H9 (cell line): ENCODE results near the gene TCEA3. TPM values are rescaled to one million over a fixed set of nuclear protein-coding genes. Genes with fewer than 3 reads are reported as not detected.

Source experiments
- DNase-seq: peaks from one replicate; pipeline ENCODE4 v3.0.0-alpha.2; 2017
- H2AFZ ChIP-seq: one replicate; pipeline ENCODE4 v1.6.1; 2013; ENCODE audit warnings: mild to moderate bottlenecking, low read length, control low read depth, moderate library complexity
- H2AK5ac ChIP-seq: 2 replicates; pipeline ENCODE4 v1.6.1; 2013; ENCODE audit warnings: low read length, control low read depth, mixed read lengths; ENCODE audit not compliant: insufficient read length
- H2BK120ac ChIP-seq: one replicate; pipeline ENCODE4 v1.6.1; 2013; ENCODE audit warnings: low read depth, mild to moderate bottlenecking, low read length, control low read depth, inconsistent platforms; ENCODE audit not compliant: poor library complexity, severe bottlenecking
- H2BK12ac ChIP-seq: 2 replicates; pipeline ENCODE4 v1.6.1; 2013; ENCODE audit warnings: low read length, control low read depth, mixed read lengths, low read depth; ENCODE audit not compliant: insufficient read length
- H2BK15ac ChIP-seq: 2 replicates; pipeline ENCODE4 v1.6.1; 2013; ENCODE audit warnings: low read depth, low read length, control low read depth
- H2BK20ac ChIP-seq: one replicate; pipeline ENCODE4 v1.6.1; 2013; ENCODE audit warnings: low read depth, mild to moderate bottlenecking, low read length, control low read depth, inconsistent platforms; ENCODE audit not compliant: poor library complexity, severe bottlenecking
- H2BK5ac ChIP-seq: 2 replicates; pipeline ENCODE4 v1.6.1; 2013; ENCODE audit warnings: low read length, control low read depth, mixed read lengths; ENCODE audit not compliant: insufficient read length
- H3K14ac ChIP-seq: 2 replicates; pipeline ENCODE4 v1.6.1; 2013; ENCODE audit warnings: low read length, control low read depth; ENCODE audit not compliant: insufficient read depth
- H3K18ac ChIP-seq: 2 replicates; pipeline ENCODE4 v1.6.1; 2013; ENCODE audit warnings: low read depth, mild to moderate bottlenecking, mixed read lengths, low read length, control low read depth; ENCODE audit not compliant: insufficient read length
- H3K23ac ChIP-seq: 2 replicates; pipeline ENCODE4 v1.6.1; 2013; ENCODE audit warnings: low read length, control low read depth, mixed read lengths, low read depth; ENCODE audit not compliant: insufficient read length
- H3K23me2 ChIP-seq: 2 replicates; pipeline ENCODE4 v1.6.1; 2013; ENCODE audit warnings: low read depth, mild to moderate bottlenecking, mixed read lengths, low read length, control low read depth; ENCODE audit not compliant: insufficient read length, poor library complexity, severe bottlenecking
- H3K27ac ChIP-seq: 2 replicates; pipeline ENCODE4 v1.5.1; 2013; ENCODE audit warnings: low read length, control low read depth, mixed read lengths, low read depth; ENCODE audit not compliant: insufficient read length
- H3K27me3 ChIP-seq: 2 replicates; pipeline ENCODE4 v1.6.1; 2013; ENCODE audit warnings: low read length, control low read depth, inconsistent platforms; ENCODE audit not compliant: insufficient read depth
- H3K4ac ChIP-seq: 2 replicates; pipeline ENCODE4 v1.6.1; 2013; ENCODE audit warnings: low read depth, mild to moderate bottlenecking, control low read depth, inconsistent platforms, low read length, moderate library complexity
- H3K4me1 ChIP-seq: 2 replicates; pipeline ENCODE4 v1.6.1; 2013; ENCODE audit warnings: low read length, control low read depth, inconsistent platforms; ENCODE audit not compliant: insufficient read depth
- H3K4me2 ChIP-seq: 2 replicates; pipeline ENCODE4 v1.6.1; 2013; ENCODE audit warnings: low read length, control low read depth, mixed read lengths; ENCODE audit not compliant: insufficient read length, insufficient read depth
- H3K56ac ChIP-seq: 2 replicates; pipeline ENCODE4 v1.6.1; 2013; ENCODE audit warnings: low read depth, mild to moderate bottlenecking, mixed read lengths, low read length, control low read depth; ENCODE audit not compliant: insufficient read length
- H3K79me1 ChIP-seq: 2 replicates; pipeline ENCODE4 v1.6.1; 2013; ENCODE audit warnings: low read depth, mild to moderate bottlenecking, moderate library complexity, low read length, control low read depth, inconsistent platforms; ENCODE audit not compliant: insufficient read depth, poor library complexity, severe bottlenecking
- H3K79me2 ChIP-seq: 2 replicates; pipeline ENCODE4 v1.6.1; 2013; ENCODE audit warnings: low read length, control low read depth, inconsistent platforms; ENCODE audit not compliant: insufficient read depth
- H3K9ac ChIP-seq: 2 replicates; pipeline ENCODE4 v1.6.1; 2013; ENCODE audit warnings: low read length, control low read depth, mixed read lengths; ENCODE audit not compliant: insufficient read length; ENCODE audit errors: extremely low read depth
- H3K9me3 ChIP-seq: one replicate; pipeline ENCODE4 v1.6.1; 2013; ENCODE audit warnings: low read depth, low read length, inconsistent platforms; ENCODE audit not compliant: control insufficient read depth
- H3T11ph ChIP-seq: one replicate; pipeline ENCODE4 v1.6.1; 2013; ENCODE audit warnings: mild to moderate bottlenecking, low read length, control low read depth, inconsistent platforms
- H4K20me1 ChIP-seq: one replicate; pipeline ENCODE4 v1.6.1; 2013; ENCODE audit not compliant: control insufficient read depth, insufficient read length, insufficient read depth
- H4K5ac ChIP-seq: 2 replicates; pipeline ENCODE4 v1.6.1; 2013; ENCODE audit warnings: low read depth, mild to moderate bottlenecking, mixed read lengths, low read length, control low read depth; ENCODE audit not compliant: insufficient read length
- H4K8ac ChIP-seq: replicated peaks from 2 replicates; pipeline ENCODE4 v1.6.1; 2013; ENCODE audit warnings: low read length, control low read depth, mixed read lengths, low read depth; ENCODE audit not compliant: insufficient read length
- H4K91ac ChIP-seq: 2 replicates; pipeline ENCODE4 v1.6.1; 2013; ENCODE audit warnings: low read depth, mild to moderate bottlenecking, moderate library complexity, mixed read lengths, low read length, control low read depth; ENCODE audit not compliant: insufficient read length
- H3K27ac Mint-ChIP-seq, 3 experiments: 2 replicates in 2 of 3; 3 replicates in 1 of 3; pipeline ENCODE4 v1.8.0; 2020 to 2021; ENCODE audit warnings: mixed read lengths in 3 of 3, mild to moderate bottlenecking in 1 of 3, moderate library complexity in 1 of 3
- H3K27me3 Mint-ChIP-seq: 2 replicates; pipeline ENCODE4 v1.8.0; 2021; ENCODE audit warnings: low read depth, mild to moderate bottlenecking, moderate library complexity, mixed read lengths
- H3K36me3 Mint-ChIP-seq, 3 experiments: 2 replicates in 2 of 3; 3 replicates in 1 of 3; pipeline ENCODE4 v1.8.0; 2020 to 2021; ENCODE audit warnings: low read depth in 3 of 3, mixed read lengths in 3 of 3; ENCODE audit not compliant: insufficient read depth in 1 of 3
- H3K4me1 Mint-ChIP-seq, 2 experiments: 2 replicates each; pipeline ENCODE4 v1.8.0; 2020; ENCODE audit warnings: mixed read lengths in 2 of 2
- H3K4me3 Mint-ChIP-seq, 2 experiments: 2 replicates in 1 of 2; 3 replicates in 1 of 2; pipeline ENCODE4 v1.8.0; 2020 to 2021; ENCODE audit warnings: mild to moderate bottlenecking in 2 of 2, mixed read lengths in 2 of 2, moderate library complexity in 1 of 2
- H3K9me3 Mint-ChIP-seq, 2 experiments: 2 replicates in 1 of 2; 3 replicates in 1 of 2; pipeline ENCODE4 v1.8.0; 2020; ENCODE audit warnings: mild to moderate bottlenecking in 2 of 2, mixed read lengths in 2 of 2, moderate library complexity in 1 of 2
- WGBS: extraction: QIAGEN DNeasy Blood & Tissue Kit; methylation state at CpG from one replicate; pipeline ENCODE4 v1.1.7; 2013; ENCODE audit warnings: missing lambda C conversion rate, low lambda C conversion rate, mixed read lengths; ENCODE audit not compliant: insufficient read length; ENCODE audit errors: extremely low coverage; 5-methylcytosine and 5-hydroxymethylcytosine counted together
- total RNA-seq: library from RNA; stranded (reverse); gene quantifications from 2 replicates; pipeline ENCODE4 v1.2.1, GENCODE V29; 2021
- TF ChIP-seq, protein P1 (sequence below): fragments of 200-600 bp; sonication (generic); conservative IDR thresholded peaks from 3 replicates; pipeline ENCODE4 v1.8.0; 2021; ENCODE audit warnings: antibody characterized with exemption, mild to moderate bottlenecking

The TCEA3 gene
- total RNA-seq, 1 experiment from 2014 or later = 0.37 TPM

DNA sequence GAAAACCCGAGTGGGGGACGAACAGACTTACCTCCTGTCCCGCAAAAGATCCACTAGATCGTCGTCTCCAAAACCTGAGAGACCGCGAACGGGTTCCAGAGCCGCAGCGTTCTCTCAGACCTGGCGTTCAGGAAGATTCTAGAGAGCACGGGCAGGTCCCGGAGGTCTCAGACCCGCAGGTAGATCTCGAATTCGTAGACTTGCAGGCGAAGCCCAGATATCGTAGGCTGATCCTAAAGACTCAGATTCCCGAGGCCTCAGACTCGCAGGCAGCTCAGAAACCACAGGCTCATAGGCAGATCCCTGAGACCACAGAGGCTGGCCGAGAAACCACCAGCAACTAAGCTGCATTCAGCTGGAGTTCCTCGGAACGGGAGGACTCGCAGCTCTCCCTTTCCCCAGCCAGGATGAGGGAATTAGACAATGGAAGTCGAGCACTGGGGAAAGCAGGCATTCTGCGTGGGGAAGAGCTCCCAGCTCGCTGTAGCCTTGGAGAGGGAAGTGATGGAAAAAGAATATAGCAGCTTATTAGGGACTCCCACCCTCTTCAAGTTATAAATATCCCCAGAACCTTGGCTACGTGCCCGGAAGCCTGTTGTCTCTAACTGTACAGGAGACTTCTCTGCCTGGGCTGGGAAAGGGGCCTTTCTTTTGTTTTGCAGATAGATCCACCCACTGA, 55.1 kb downstream of the TCEA3 start, which contains the start of gene ZNF436:
TSS of gene ZNF436 (minus strand) at position 502 of the 679 bp plus-strand sequence. CDS start 1,831 bp downstream, outside the sequence.
- no CpG with 5 or more reads among the region's 29 CpGs for WGBS
- peaks cover 64% of the 10 kb centered on the region for H3K27me3 ChIP-seq
- no peak within 1 kb of the TSS for H3K23ac ChIP-seq
- Mint-ChIP-seq H3K4me1 (peaks cover 30 to 37% of the 10 kb centered on the region in 2 experiments), H3K27ac (peak within 1 kb of the TSS; percentile 59 to 96 (median 93); a peak in 5 of 7 replicates), H3K36me3 (no peaks in the 10 kb centered on the region; a peak in 3 of 7 replicates), H3K9me3 (peaks cover 15 to 23% of the 10 kb centered on the region in 2 experiments), H3K4me3 (peak within 1 kb of the TSS; percentile 84 to 94), H3K27me3 (peaks cover 38% of the 10 kb centered on the region)
- no peak within 1 kb of the TSS for H2BK120ac ChIP-seq
- peaks cover 3% of the 10 kb centered on the region for H4K20me1 ChIP-seq
- no peak for DNase-seq
- peak within 1 kb of the TSS; percentile 27 for H3K9ac ChIP-seq
- H2BK5ac ChIP-seq = no peak within 1 kb of the TSS
- H3K23me2 ChIP-seq = peaks cover 5% of the 10 kb centered on the region
- H3K4ac ChIP-seq = no peak within 1 kb of the TSS
- no peak within 1 kb of the TSS for H2AK5ac ChIP-seq
- no peak within 1 kb of the TSS for H3K27ac ChIP-seq
- H2BK12ac ChIP-seq = no peak within 1 kb of the TSS
- no peaks in the 10 kb centered on the region for H3K79me1 ChIP-seq
- H2AFZ ChIP-seq = no peak within 1 kb of the TSS
- H3K9me3 ChIP-seq = no peaks in the 10 kb centered on the region
- no peak within 1 kb of the TSS for H4K91ac ChIP-seq
- peak within 1 kb of the TSS; percentile 81 for H3K4me2 ChIP-seq
- H4K5ac ChIP-seq = no peak within 1 kb of the TSS
- no peaks in the 10 kb centered on the region; the same call in 1 of the 2 replicates for H3K4me1 ChIP-seq
- no peak within 1 kb of the TSS for H4K8ac ChIP-seq
- no peak within 1 kb of the TSS for H2BK15ac ChIP-seq
- no peak within 1 kb of the TSS for H3T11ph ChIP-seq
- H2BK20ac ChIP-seq = no peak within 1 kb of the TSS
- no peak within 1 kb of the TSS for H3K56ac ChIP-seq
- H3K14ac ChIP-seq = no peak within 1 kb of the TSS; the same call in 1 of the 2 replicates
- no peak within 1 kb of the TSS for H3K18ac ChIP-seq
- TF ChIP-seq, protein P1, sequence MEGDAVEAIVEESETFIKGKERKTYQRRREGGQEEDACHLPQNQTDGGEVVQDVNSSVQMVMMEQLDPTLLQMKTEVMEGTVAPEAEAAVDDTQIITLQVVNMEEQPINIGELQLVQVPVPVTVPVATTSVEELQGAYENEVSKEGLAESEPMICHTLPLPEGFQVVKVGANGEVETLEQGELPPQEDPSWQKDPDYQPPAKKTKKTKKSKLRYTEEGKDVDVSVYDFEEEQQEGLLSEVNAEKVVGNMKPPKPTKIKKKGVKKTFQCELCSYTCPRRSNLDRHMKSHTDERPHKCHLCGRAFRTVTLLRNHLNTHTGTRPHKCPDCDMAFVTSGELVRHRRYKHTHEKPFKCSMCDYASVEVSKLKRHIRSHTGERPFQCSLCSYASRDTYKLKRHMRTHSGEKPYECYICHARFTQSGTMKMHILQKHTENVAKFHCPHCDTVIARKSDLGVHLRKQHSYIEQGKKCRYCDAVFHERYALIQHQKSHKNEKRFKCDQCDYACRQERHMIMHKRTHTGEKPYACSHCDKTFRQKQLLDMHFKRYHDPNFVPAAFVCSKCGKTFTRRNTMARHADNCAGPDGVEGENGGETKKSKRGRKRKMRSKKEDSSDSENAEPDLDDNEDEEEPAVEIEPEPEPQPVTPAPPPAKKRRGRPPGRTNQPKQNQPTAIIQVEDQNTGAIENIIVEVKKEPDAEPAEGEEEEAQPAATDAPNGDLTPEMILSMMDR = no peak
- H3K79me2 ChIP-seq = no peaks in the 10 kb centered on the region
